ENCODE results near the gene TICAM1.
"Not testable (repeated sequence)": the region's sequence is repeated elsewhere in the genome, so short reads cannot be mapped to it uniquely, and the experiment has no call there.

TICAM1 gene

DNA sequence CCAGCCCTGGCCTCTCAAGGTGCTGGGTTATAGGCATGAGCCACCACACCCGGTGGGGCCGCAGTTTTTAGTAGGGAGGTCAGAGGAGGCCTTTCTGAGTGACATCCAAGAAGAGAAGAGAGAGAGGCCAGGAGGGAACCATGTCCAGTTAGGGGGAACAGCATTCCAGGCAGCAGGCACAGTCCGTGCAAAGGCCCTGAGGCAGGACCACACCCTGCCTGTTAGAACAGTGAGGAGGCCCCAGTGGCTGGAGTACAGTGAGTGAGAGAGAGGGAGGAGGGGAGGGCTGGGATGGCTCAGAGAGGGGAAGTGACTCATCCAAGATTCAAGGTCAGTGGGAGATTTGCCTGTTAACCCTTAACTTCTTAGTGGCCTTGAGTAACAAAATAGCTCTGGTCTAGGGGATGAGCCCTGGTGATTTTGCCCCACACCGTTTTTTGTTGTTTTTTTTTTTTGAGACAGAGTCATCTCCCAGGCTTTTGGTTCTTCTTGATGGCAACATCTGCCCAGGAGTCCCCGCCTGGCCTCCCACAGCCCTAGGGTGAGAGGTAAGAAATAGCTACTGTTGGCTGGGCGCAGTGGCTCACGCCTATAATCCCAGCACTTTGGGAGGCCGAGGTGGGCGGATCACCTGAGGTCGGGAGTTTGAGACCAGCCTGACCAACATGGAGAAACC lies 38.7 kb upstream of the TICAM1 start:
- TF ChIP-seq, protein P1, sequence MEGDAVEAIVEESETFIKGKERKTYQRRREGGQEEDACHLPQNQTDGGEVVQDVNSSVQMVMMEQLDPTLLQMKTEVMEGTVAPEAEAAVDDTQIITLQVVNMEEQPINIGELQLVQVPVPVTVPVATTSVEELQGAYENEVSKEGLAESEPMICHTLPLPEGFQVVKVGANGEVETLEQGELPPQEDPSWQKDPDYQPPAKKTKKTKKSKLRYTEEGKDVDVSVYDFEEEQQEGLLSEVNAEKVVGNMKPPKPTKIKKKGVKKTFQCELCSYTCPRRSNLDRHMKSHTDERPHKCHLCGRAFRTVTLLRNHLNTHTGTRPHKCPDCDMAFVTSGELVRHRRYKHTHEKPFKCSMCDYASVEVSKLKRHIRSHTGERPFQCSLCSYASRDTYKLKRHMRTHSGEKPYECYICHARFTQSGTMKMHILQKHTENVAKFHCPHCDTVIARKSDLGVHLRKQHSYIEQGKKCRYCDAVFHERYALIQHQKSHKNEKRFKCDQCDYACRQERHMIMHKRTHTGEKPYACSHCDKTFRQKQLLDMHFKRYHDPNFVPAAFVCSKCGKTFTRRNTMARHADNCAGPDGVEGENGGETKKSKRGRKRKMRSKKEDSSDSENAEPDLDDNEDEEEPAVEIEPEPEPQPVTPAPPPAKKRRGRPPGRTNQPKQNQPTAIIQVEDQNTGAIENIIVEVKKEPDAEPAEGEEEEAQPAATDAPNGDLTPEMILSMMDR (IDR thresholded peaks at IDR 0.05; ENCODE audit: borderline replicate concordance, insufficient read depth, low read depth, low read length) = no peak
- H3K4me3 ChIP-seq (ENCODE audit: low read depth, low read length) = no peak overlapping the region

DNA sequence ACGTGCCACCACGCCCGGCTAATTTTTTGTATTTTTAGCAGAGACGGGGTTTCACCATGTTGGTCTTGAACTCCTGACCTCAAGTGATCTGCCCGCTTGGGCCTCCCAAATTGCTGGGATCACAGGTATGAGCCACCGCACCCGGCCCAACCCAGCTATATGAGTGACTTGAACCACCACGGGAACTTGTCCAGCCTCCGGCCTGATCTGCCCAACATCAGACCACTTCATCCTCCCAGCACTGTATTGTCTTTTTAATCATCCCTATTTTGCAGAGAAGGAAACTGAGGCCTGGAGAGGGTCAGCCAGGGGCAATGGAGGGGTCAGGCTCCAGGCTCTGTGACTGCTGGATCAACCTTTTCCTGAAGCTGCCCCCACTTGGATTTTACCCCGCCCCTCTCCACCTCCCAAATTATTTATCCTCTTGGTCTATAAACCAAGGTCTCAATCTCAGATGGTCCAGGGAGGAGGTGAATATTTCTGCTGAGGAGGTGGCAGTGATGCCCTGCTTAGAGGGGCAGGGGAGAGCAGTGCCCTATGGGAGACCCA lies 36.8 kb upstream of the TICAM1 start:
- TF ChIP-seq, protein P1 (IDR thresholded peaks at IDR 0.05; ENCODE audit: borderline replicate concordance, insufficient read depth, low read depth, low read length) = no peak
- H3K4me3 ChIP-seq (ENCODE audit: low read depth, low read length) = no peak overlapping the region

DNA sequence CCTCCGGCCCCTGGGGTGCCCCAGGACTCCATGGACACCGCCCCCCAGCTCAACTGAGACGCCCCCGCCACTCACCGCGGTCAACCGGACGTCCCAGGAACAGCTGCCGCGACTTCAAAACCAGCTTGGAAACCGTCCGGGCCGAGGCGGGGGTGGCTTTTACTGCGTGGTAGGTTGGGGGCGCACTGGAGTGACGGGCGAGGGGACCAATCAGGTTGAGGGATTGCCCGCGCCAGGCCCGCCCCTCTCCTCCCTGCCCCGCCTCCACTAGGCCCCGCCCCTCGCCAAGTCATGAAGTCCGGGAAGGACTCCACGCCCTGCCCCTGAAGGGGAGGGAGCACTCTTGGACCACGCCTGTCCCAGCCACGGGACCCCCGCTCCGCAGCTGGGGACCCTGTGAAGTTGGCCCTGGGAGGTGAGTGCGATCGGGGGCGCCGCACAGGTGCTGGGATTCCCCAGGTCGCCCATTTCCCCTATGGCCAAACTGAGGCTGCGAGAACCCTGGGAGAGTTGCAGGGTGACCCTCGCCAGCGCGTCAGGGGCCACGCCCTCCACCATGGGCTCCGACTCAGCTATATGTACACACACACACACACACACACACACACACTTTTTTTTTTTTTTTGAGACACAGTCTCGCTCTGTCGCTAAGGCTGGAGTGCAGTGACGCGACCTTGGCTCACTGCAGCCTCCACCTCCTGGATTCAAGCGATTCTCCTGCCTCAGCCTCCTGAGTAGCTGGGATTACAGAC lies 36.2 kb upstream of the TICAM1 start, which contains the start of gene PLIN3:
TSS of gene PLIN3 (minus strand) at position 134 of the 752 bp plus-strand sequence. CDS start 6,273 bp downstream, outside the sequence.
- TF ChIP-seq, protein P1 (IDR thresholded peaks at IDR 0.05; ENCODE audit: borderline replicate concordance, insufficient read depth, low read depth, low read length) = no peak
- peak within 1 kb of the TSS; percentile 81 for H3K4me3 ChIP-seq (ENCODE audit: low read depth, low read length)

DNA sequence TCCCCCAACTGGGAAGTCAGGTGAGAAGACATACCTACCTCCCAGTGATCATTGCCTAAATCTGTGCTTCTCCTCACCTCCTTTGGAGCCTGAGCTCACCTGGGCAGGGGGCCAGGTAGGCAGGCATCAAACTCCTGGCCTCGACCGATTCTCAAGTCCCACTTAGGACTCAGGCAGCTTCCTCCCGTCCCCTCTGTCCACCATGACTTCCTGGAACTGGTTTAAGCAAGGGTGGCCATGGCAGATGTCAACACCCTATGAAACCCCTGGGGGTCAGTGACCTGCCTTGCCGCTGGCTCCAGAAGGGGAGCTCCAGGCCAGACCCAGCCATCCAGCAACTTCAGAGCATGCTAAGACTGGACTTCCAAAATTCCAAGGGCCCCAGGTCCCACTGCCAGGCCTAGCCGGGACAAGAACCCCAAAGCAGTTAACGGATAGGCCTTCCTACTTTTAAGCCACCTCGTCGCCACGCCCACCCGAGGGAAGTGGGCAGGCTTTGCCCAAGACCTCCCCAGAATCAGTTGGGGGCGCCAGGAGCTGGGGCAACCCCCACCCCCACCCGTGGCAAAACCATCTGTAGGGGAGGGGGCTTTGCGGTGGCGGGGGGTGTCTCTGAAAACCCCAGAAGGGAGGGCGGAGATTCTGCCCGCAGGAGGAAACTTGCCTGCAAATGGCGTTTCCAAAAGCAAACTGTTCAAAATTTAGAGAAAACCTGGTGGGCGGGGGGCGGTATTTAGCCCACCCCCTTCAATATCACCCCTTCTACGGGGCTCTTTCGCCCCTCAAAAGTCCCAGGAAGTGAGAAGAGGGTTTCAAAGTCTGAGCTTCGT lies 35.3 kb upstream of the TICAM1 start:
- H3K4me3 ChIP-seq (ENCODE audit: low read depth, low read length) = peak overlapping the region; percentile 81
- TF ChIP-seq, protein P1 (IDR thresholded peaks at IDR 0.05; ENCODE audit: borderline replicate concordance, insufficient read depth, low read depth, low read length) = 0 out of 2 replicates have a peak, but pooled peaks have one; percentile 11

DNA sequence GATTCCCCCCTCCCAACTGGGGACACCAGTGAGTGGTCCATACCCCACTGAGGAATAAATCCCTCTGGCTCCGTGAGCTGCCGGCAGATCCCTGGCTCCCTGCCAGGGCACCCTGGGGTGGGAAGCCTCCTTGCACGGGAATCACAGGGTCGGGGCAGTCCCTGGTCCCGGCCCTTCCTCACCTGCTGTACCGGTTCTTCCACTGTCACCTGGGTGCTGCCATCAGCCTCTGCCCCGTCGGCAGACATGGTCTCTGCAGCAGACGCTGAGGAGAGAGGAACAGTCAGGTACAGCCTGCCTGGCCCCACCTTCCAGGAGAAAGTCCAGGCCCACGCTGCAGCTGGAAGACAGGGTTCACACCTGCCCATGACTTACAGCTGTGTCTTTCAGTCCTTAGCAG lies 29.6 kb upstream of the TICAM1 start:
- no peak overlapping the region for H3K4me3 ChIP-seq (ENCODE audit: low read depth, low read length)
- TF ChIP-seq, protein P1 (IDR thresholded peaks at IDR 0.05; ENCODE audit: borderline replicate concordance, insufficient read depth, low read depth, low read length) = no peak

DNA sequence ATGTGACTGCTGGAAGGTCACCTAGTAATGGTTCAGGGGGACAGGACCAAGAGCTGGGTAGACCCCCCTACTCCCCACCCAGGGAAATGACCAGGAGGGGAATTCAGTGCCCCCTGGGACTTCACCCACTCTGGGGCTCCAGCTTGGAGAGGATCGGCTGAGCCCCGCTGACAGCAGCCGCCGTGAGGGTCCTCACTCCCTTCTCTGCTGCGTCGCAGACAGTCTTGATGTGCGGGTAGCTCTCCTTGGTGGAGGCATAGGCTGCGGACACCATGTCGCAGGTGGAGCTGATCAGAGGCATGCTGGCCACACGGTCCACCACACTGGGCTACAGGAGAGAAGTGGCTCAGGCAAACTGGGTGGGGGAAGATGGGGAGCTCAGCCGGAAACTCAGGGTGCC lies 28.2 kb upstream of the TICAM1 start:
- TF ChIP-seq, protein P1 (IDR thresholded peaks at IDR 0.05; ENCODE audit: borderline replicate concordance, insufficient read depth, low read depth, low read length) = no peak
- no peak overlapping the region for H3K4me3 ChIP-seq (ENCODE audit: low read depth, low read length)

DNA sequence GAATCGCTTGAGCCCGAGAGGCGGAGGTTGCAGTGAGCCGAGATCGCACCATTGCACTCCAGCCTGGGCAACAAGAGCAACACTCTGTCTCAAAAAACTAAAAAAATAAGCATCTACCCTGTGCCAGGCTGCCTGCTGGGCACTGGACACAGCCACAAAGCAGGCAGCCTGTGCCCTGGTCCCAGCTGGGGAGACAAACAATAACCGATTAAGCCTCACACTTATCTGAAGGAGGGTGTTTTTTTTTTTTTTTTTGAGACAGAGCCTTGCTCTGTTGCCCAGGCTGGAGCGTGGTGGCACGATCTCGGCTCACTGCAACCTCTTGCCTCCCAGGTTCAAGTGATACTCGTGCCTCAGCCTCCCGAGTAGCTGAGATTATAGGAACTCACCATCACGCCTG lies 25.0 kb upstream of the TICAM1 start:
- H3K4me3 ChIP-seq (ENCODE audit: low read depth, low read length) = not testable (repeated sequence)

DNA sequence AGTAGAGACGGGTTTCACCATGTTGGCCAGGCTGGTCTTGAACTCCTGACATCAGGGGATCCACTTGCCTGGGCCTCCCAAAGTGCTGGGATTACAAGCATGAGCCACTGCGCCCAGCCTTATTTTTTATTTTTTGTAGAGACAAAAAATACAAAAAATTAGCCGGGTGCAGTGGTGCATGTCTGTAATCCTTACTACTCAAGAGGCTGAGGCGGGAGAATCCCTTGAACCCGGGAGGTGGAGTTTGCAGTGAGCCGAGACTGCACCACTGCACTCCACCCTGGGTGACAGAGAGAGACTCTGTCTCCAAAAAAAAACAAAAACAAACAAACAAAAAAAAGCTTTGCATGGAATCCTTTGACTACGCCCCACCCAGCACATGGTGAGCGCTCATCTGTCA lies 22.0 kb upstream of the TICAM1 start:
- not testable (repeated sequence) for H3K4me3 ChIP-seq (ENCODE audit: low read depth, low read length)
